Activated CD4-positive, alpha-beta T cell treated with anti-CD3 and anti-CD28 coated beads for 4 hours (primary cell): ENCODE data around the gene FCER2.
"Not testable (repeated sequence)": the region's sequence is repeated elsewhere in the genome, so short reads cannot be mapped to it uniquely, and the experiment has no call there.

Experiments
- DNase-seq, 2 donors: peaks; one replicate each; pipeline ENCODE4 v3.0.0-alpha.2; 2020

FCER2 gene

DNA sequence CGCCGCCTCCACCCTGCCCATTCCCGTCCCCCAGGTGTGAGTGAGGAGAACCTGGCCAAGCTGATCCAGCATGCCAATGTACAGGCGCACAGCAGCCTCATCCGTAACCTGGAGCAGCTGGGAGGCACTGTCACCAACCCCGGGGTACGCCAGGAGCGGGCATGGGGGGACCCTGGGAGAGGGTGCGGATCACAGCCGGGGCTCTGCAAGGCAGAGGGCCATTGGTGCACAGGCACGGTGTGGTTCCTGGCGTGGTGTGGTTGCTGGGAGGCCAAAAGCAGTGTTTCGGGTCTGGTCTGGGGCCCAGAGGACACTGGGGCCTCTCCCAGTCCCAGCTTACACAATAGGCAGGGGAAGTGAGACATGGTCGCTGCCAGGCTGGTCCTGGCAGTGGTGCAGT, 56.8 kb downstream of the FCER2 start:
- no peak for DNase-seq

GRCh38 chr19:7644550-7644877, 57.4 kb downstream of the FCER2 start:
- DNase-seq: no peak

GRCh38 chr19:7643629-7644549, 58.0 kb downstream of the FCER2 start:
- not testable (repeated sequence) for DNase-seq

DNA sequence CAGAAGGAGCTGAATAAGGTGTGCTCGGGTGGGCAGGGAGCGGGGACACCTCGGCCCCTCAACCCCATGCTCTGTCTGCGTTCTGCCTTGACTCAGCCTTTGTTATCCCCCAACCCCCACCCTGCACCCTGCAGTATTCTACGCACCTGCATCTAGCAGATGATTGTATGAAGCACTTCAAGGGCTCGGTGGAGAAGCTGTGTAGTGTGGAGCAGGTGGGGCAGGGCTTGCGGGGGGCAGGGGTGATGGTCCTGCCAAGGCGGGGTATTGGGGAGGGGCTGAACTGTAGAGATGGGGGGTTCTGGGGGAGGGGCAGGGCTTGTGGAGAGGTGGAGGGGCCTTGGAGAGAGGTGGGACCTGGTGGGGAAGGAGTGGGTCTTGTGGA, 58.9 kb downstream of the FCER2 start:
- no peak for DNase-seq

- DNase-seq: no peak
Observed at GRCh38 chr19:7642295-7643030, 59.5 kb downstream of the FCER2 start.

DNA sequence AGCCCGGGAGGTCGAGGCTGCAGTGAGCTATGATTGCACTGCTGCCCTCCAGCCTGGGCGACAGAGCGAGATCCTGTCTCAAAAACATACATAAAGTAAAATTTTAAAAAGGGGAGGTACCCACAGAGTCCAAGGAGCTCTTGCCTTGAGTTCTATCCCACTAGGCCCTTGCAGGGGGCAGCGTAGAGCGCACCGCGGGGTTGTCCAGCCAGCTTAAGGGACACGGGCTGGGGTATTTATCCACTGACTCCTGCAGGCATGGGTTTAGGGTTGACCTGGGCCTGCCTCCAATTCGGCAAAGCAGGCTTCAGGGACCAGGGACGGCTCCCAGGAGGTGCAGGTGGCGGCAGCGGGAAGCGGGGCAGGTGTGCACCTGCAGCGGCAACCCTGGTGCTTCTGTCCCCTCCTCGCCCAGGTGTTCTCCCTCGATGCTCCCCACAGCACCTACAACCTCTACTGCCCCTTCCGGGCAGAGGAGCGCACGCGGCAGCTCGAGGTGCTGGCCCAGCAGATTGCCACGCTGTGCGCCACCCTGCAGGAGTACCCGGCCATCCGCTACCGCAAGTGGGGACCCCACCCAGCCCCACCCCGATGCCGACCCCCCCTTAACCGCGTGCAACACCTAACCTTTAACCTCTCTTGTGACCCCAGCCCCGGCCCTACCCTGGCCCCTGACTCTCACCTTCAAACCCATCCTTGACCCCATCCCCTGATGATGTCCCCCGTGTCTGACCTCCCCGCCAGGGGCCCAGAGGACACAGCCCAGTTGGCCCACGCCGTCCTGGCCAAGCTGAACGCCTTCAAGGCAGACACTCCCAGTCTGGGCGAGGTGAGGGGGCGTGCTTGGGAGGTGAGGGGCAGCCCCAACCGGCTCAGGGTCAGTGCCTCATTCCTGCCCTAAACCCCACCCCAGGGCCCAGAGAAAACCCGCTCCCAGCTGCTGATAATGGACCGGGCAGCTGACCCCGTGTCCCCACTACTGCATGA, 60.3 kb downstream of the FCER2 start:
- DNase-seq: no peak

DNA sequence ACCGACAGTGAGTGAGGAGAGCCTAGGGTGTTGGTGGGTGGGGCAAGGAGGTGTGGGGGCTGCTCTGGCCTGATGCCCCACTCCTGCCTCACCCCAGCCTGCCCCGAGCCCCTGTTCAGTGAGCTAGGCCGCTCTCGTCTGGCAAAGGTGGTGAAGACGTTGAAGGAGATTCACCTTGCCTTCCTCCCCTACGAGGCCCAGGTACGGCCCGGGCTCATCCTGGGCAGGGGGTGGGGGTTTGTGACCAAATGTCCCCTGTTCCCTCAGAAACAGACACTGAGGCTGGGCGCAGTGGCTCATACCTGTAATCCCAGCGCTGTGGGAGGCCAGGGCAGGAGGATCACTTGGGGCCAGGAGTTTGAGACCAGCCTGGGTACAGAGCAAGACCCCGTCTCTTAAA, 61.1 kb downstream of the FCER2 start:
- DNase-seq: no peak

- no peak for DNase-seq
Observed at GRCh38 chr19:7639863-7640348, 62.0 kb downstream of the FCER2 start.

GRCh38 chr19:7638802-7639465, 63.0 kb downstream of the FCER2 start:
- DNase-seq: no peak
